K562 (cell line): Measurements from ENCODE around the gene VPS37B. TPM values are rescaled to one million over a fixed set of nuclear protein-coding genes. Genes with fewer than 3 reads are reported as not detected.

Source experiments
- ATAC-seq: fragments of 200-7000 bp; cut with Tn5 transposase; 3 replicates; pipeline ENCODE4 v1.9.1; 2020; ENCODE audit warnings: moderate library complexity
- BruUV-seq: library from RNA; stranded (reverse); fragments of 400-500 nt; replicated peaks from 2 replicates; lab custom pipeline; 2021; lab: Mats Ljungman, UMichigan
- CTCF ChIA-PET: fragments of 300-600 bp; formaldehyde crosslinking; extraction: SDS; loops from one replicate; lab custom pipeline; 2021; ENCODE audit warnings: low intra/inter-chr PET ratio; lab: Yijun Ruan, JAX
- POLR2A ChIA-PET: fragments of 300-600, 350-650 bp; sonication (Branson Sonifier 250); formaldehyde crosslinking; extraction: SDS; loops from one replicate; lab custom pipeline; 2021; ENCODE audit warnings: antibody characterized with exemption, inconsistent platforms; lab: Yijun Ruan, JAX
- DNase-seq, 4 experiments: peaks; one replicate each; pipeline versions ENCODE4 v3.0.0 to v3.0.0-alpha.2; 2011 to 2018; ENCODE audit warnings: low spot score in 3 of 4, mixed read lengths in 3 of 4; ENCODE audit errors: extremely low read depth in 1 of 4
- FAIRE-seq: peaks from 2 replicates; lab custom pipeline; 2011; peaks lifted over from hg19 to GRCh38; lab: Jason Lieb, UNC
- H2AFZ ChIP-seq: 2 replicates; pipeline ENCODE4 v1.6.0; 2011; ENCODE audit warnings: low read depth, low read length, control low read depth, inconsistent platforms
- H3K27ac ChIP-seq: fragments of 200-600 bp; 3 replicates; pipeline ENCODE4 v1.8.0; 2011; ENCODE audit warnings: low read depth, mild to moderate bottlenecking, control low read depth, inconsistent platforms, low read length, moderate library complexity, mixed read lengths; ENCODE audit errors: extremely low read depth
- H3K27me3 ChIP-seq, 2 experiments: fragments of 300-600 bp in 1 of 2; 2 replicates in 1 of 2; 3 replicates in 1 of 2; pipeline versions ENCODE4 v1.6.0 to v1.8.0; 2011; ENCODE audit warnings: inconsistent platforms in 2 of 2, low read length in 2 of 2, mild to moderate bottlenecking in 1 of 2, mixed read lengths in 1 of 2, moderate library complexity in 1 of 2; ENCODE audit not compliant: control insufficient read depth in 2 of 2, insufficient read depth in 2 of 2
- H3K36me3 ChIP-seq: fragments of 300-600 bp; 3 replicates; pipeline ENCODE4 v1.8.0; 2011; ENCODE audit warnings: mild to moderate bottlenecking, low read length, inconsistent platforms; ENCODE audit not compliant: control insufficient read depth, insufficient read depth
- H3K4me1 ChIP-seq, 2 experiments: fragments of 200-600 bp in 1 of 2; replicated peaks in 1 of 2; 2 replicates in 1 of 2; 3 replicates in 1 of 2; pipeline versions ENCODE4 v1.5.1 to v1.8.0; 2011; ENCODE audit warnings: inconsistent platforms in 2 of 2, low read length in 2 of 2, mild to moderate bottlenecking in 1 of 2, mixed read lengths in 1 of 2, moderate library complexity in 1 of 2; ENCODE audit not compliant: control insufficient read depth in 2 of 2, insufficient read depth in 2 of 2
- H3K4me2 ChIP-seq: 2 replicates; pipeline ENCODE4 v1.6.1; 2011; ENCODE audit warnings: low read length, control low read depth, inconsistent platforms, mixed read lengths; ENCODE audit not compliant: insufficient read depth
- H3K4me3 ChIP-seq: fragments of 200-600 bp; sonication (generic), shearing (Covaris generic); 2 replicates; pipeline ENCODE4 v1.5.1; 2016; ENCODE audit warnings: control low read depth, inconsistent platforms
- H3K79me2 ChIP-seq: fragments of 200-600 bp; 3 replicates; pipeline ENCODE4 v1.8.0; 2011; ENCODE audit warnings: low read length, inconsistent platforms; ENCODE audit not compliant: control insufficient read depth, insufficient read depth
- H3K9ac ChIP-seq, 2 experiments: 2 replicates each; pipeline versions ENCODE4 v1.6.0 to v1.6.1; 2011; ENCODE audit warnings: low read depth in 2 of 2, low read length in 2 of 2, control low read depth in 1 of 2, inconsistent platforms in 1 of 2, mild to moderate bottlenecking in 1 of 2, mixed read lengths in 1 of 2; ENCODE audit not compliant: insufficient read depth in 1 of 2
- H3K9me1 ChIP-seq: one replicate; pipeline ENCODE4 v1.6.0; 2011; ENCODE audit warnings: inconsistent platforms, mild to moderate bottlenecking, low read length, moderate library complexity; ENCODE audit not compliant: control insufficient read depth, insufficient read depth
- H3K9me3 ChIP-seq: replicated peaks from 2 replicates; pipeline ENCODE4 v1.5.1; 2011; ENCODE audit warnings: low read depth, low read length, inconsistent platforms; ENCODE audit not compliant: control insufficient read depth, insufficient read depth
- H4K20me1 ChIP-seq: replicated peaks from 2 replicates; pipeline ENCODE4 v1.6.1; 2011; ENCODE audit warnings: low read length, inconsistent platforms, mixed read lengths; ENCODE audit not compliant: control insufficient read depth, insufficient read depth
- GATAD2A ChIP-seq: fragments of 450-650 bp; IDR thresholded peaks from 2 replicates; pipeline ENCODE4 v1.6.1; 2017
- KHSRP ChIP-seq: fragments of 450-650 bp; IDR thresholded peaks from 2 replicates; pipeline ENCODE4 v1.6.1; 2017
- ZNF224 ChIP-seq: sonication (generic); formaldehyde crosslinking; IDR thresholded peaks from 2 replicates; pipeline ENCODE4 v1.8.0; 2022; ENCODE audit warnings: mild to moderate bottlenecking, missing genetic modification reagents
- ZNF76 ChIP-seq: fragments of 250-450 bp; sonication (Bioruptor Pico); IDR thresholded peaks from 2 replicates; pipeline ENCODE4 v1.4.0; 2020; ENCODE audit warnings: mild to moderate bottlenecking, moderate library complexity, borderline replicate concordance
- WGBS: fragments of 100-300 bp; shearing (Covaris generic); methylation state at CpG from one replicate; pipeline ENCODE4 v1.1.6; 2016; ENCODE audit warnings: low coverage, mixed read lengths; ENCODE audit not compliant: insufficient coverage; ENCODE audit errors: missing lambda C conversion rate; 5-methylcytosine and 5-hydroxymethylcytosine counted together
- in situ Hi-C: fragments of 300-500 bp; cut with MboI; formaldehyde crosslinking; loops from 4 replicates; pipeline ENCODE4 v1.15.0; 2018; ENCODE audit warnings: inconsistent platforms, mixed read lengths
- intact Hi-C: fragments of 100-400 bp; cut with micrococcal nuclease; formaldehyde crosslinking; loops from 2 replicates; pipeline ENCODE4 v1.14.2; 2022
- polyA plus RNA-seq, 8 experiments: library from polyadenylated mRNA; depleted of rRNA in 4 of 8; stranded (reverse) in 5 of 8; unstranded in 3 of 8; fragments of >200 nt; fragmentation: Nextera tagmentation in 2 of 8; fragmentation: Illumina TruSeq in 1 of 8; extraction: Ambion mirVana in 2 of 8; extraction: Trizol in 1 of 8; gene quantifications; 2 replicates each; pipeline versions ENCODE4 v1.2.1 to v1.2.3, GENCODE V29; 2011 to 2014; ENCODE audit warnings: inconsistent platforms in 1 of 8, missing spikeins in 1 of 8
- total RNA-seq, 7 experiments: library from RNA; depleted of rRNA in 6 of 7; stranded (reverse); fragments of >200 nt in 6 of 7; fragmentation: Illumina TruSeq in 2 of 7; extraction: Trizol in 2 of 7; gene quantifications; 2 replicates each; pipeline versions ENCODE4 v1.2.1 to v1.2.3, GENCODE V29; 2011 to 2021; ENCODE audit warnings: low replicate concordance in 1 of 7
- TF ChIP-seq, protein P1 (sequence below): fragments of 250-450 bp; sonication (Bioruptor Pico); IDR thresholded peaks from 2 replicates; pipeline ENCODE4 v1.9.0; 2021; ENCODE audit warnings: mild to moderate bottlenecking, inconsistent platforms

VPS37B gene
- total and polyA plus RNA-seq, 9 of the 15 experiments (the other 6 are each of a cell fraction or from before 2014, with no cell fraction given), result 0.28 to 37.4 (median 17.9) TPM

DNA sequence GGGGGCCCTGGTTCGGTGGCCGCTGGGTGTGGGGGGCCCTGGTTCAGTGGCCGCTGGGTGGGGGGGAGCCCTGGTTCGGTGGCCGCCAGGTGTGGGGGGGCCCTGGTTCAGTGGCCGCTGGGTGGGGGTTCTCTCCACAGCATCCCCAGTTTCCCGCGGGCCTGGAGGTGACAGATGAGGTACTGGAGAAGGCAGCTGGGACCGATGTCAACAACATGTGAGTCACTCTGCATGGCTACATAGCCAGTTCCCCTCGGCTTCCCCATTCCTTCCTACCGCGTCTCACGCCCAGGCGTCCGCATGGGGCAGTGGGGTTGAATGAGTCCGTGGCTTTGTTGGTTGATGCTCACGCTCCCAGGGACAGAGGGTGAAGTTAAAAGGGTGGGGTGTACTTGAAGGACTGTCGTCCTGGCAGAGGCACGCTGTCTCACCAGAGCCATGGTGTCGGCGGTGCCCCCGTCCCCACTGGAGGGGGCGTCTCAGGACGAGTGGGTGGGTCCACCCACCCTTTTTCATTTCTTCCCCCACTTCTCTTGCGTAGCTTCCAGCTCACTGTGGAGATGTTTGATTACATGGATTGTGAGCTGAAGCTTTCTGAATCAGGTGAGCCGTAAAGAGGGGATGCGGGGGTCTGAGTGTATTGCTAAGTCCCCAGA, 45.1 kb downstream of the VPS37B start:
- no TSS peak for BruUV-seq
- intact Hi-C loops, result no loop called here
- H3K9me1 ChIP-seq, result no peaks in the 10 kb centered on the region
- H3K36me3 ChIP-seq, result no peaks in the 10 kb centered on the region
- no peaks in the 10 kb centered on the region for H3K79me2 ChIP-seq
- ATAC-seq (no peak), DNase-seq (no peak), FAIRE-seq (no peak)
- no peak overlapping the region for H3K9ac ChIP-seq
- ChIA-PET CTCF (no interaction called here), POLR2A (no interaction called here)
- H4K20me1 ChIP-seq, result peaks cover 11% of the 10 kb centered on the region
- no peak overlapping the region for H3K27ac ChIP-seq
- no peak overlapping the region for H3K4me3 ChIP-seq
- H3K4me1 ChIP-seq, result peaks cover 0 to 31% of the 10 kb centered on the region in 2 experiments; a peak in 2 of 5 replicates
- TF ChIP-seq GATAD2A, result no peak
- no peak for TF ChIP-seq ZNF224 (CRISPR knock-in tag)
- TF ChIP-seq, protein P1, sequence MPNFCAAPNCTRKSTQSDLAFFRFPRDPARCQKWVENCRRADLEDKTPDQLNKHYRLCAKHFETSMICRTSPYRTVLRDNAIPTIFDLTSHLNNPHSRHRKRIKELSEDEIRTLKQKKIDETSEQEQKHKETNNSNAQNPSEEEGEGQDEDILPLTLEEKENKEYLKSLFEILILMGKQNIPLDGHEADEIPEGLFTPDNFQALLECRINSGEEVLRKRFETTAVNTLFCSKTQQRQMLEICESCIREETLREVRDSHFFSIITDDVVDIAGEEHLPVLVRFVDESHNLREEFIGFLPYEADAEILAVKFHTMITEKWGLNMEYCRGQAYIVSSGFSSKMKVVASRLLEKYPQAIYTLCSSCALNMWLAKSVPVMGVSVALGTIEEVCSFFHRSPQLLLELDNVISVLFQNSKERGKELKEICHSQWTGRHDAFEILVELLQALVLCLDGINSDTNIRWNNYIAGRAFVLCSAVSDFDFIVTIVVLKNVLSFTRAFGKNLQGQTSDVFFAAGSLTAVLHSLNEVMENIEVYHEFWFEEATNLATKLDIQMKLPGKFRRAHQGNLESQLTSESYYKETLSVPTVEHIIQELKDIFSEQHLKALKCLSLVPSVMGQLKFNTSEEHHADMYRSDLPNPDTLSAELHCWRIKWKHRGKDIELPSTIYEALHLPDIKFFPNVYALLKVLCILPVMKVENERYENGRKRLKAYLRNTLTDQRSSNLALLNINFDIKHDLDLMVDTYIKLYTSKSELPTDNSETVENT (CRISPR knock-in tag), result no peak
- no peak for TF ChIP-seq ZNF76 (CRISPR knock-in tag)
- no peak for TF ChIP-seq KHSRP
- H2AFZ ChIP-seq, result no peak overlapping the region
- H3K9me3 ChIP-seq, result no peaks in the 10 kb centered on the region
- no peak overlapping the region for H3K4me2 ChIP-seq
- H3K27me3 ChIP-seq, result no peaks in the 10 kb centered on the region
- in situ Hi-C loops, result loop anchor here (10.0 kb wide), 1 partner anchor 104 kb away; no protein-coding TSS in a partner anchor
- WGBS, result 88% methylated on average over 19 of the region's 27 CpGs
